SK-N-SH treated with all-trans-retinoic acid at 6 μM for 48 hours (cell line): ENCODE measurements around the gene NF1.

ENCODE experiments used
- ATAC-seq: fragments of 200-7000 bp; cut with Tn5 transposase; 3 replicates; pipeline ENCODE4 v1.9.1; 2020; ENCODE audit warnings: mild to moderate bottlenecking, moderate library complexity
- ARNTL ChIP-seq: fragments of 450-650 bp; formaldehyde crosslinking; IDR thresholded peaks from 2 replicates; pipeline ENCODE4 v1.5.0; 2020; ENCODE audit warnings: low read depth, mild to moderate bottlenecking, moderate library complexity, borderline replicate concordance
- CSDC2 ChIP-seq: fragments of 250-450 bp; sonication (Bioruptor Pico); IDR thresholded peaks from 2 replicates; pipeline ENCODE4 v1.5.0; 2020; ENCODE audit warnings: mild to moderate bottlenecking, moderate library complexity
- ESRRG ChIP-seq: fragments of 250-450 bp; sonication (Bioruptor Pico); IDR thresholded peaks from 2 replicates; pipeline ENCODE4 v1.6.1; 2021; ENCODE audit warnings: mild to moderate bottlenecking
- GLIS3 ChIP-seq: fragments of 250-450 bp; sonication (Bioruptor Pico); IDR thresholded peaks from 2 replicates; pipeline ENCODE4 v1.5.0; 2020; ENCODE audit warnings: mild to moderate bottlenecking, moderate library complexity
- OSR1 ChIP-seq: fragments of 250-450 bp; sonication (Bioruptor Pico); IDR thresholded peaks from 2 replicates; pipeline ENCODE4 v1.8.0; 2022; ENCODE audit warnings: moderate library complexity, mild to moderate bottlenecking, inconsistent platforms
- PPARA ChIP-seq: fragments of 250-450 bp; sonication (Bioruptor Pico); IDR thresholded peaks from 2 replicates; pipeline ENCODE4 v1.5.0; 2020; ENCODE audit warnings: mild to moderate bottlenecking, borderline replicate concordance
- RARB ChIP-seq: fragments of 250-450 bp; sonication (Bioruptor Pico); IDR thresholded peaks from 2 replicates; pipeline ENCODE4 v1.8.0; 2021; ENCODE audit warnings: mild to moderate bottlenecking, moderate library complexity
- SNAI2 ChIP-seq: fragments of 250-450 bp; sonication (Bioruptor Pico); IDR thresholded peaks from 2 replicates; pipeline ENCODE4 v1.5.0; 2020; ENCODE audit warnings: mild to moderate bottlenecking, moderate library complexity
- ZC3H10 ChIP-seq: fragments of 250-450 bp; sonication (Bioruptor Pico); IDR thresholded peaks from 2 replicates; pipeline ENCODE4 v1.5.1; 2021; ENCODE audit warnings: mild to moderate bottlenecking, moderate library complexity
- ZFP3 ChIP-seq: fragments of 250-450 bp; sonication (Bioruptor Pico); IDR thresholded peaks from 2 replicates; pipeline ENCODE4 v1.5.0; 2020; ENCODE audit warnings: mild to moderate bottlenecking, moderate library complexity
- ZNF565 ChIP-seq: fragments of 450-650 bp; formaldehyde crosslinking; conservative IDR thresholded peaks from 2 replicates; pipeline ENCODE4 v1.5.0; 2020; ENCODE audit warnings: low read depth, mild to moderate bottlenecking, moderate library complexity
- ZNF70 ChIP-seq: fragments of 450-650 bp; formaldehyde crosslinking; IDR thresholded peaks from 2 replicates; pipeline ENCODE4 v1.5.0; 2020; ENCODE audit warnings: mild to moderate bottlenecking, moderate library complexity
- ZNF8 ChIP-seq: fragments of 450-650 bp; formaldehyde crosslinking; IDR thresholded peaks from 2 replicates; pipeline ENCODE4 v1.5.0; 2020; ENCODE audit warnings: mild to moderate bottlenecking, moderate library complexity
- TF ChIP-seq, protein P1 (sequence below): fragments of 250-450 bp; sonication (Bioruptor Pico); IDR thresholded peaks from 2 replicates; pipeline ENCODE4 v1.5.1; 2020; ENCODE audit warnings: low read depth, mild to moderate bottlenecking, moderate library complexity
- TF ChIP-seq, protein P2 (sequence below): fragments of 250-450 bp; sonication (Bioruptor Pico); IDR thresholded peaks from 2 replicates; pipeline ENCODE4 v1.8.0; 2021; ENCODE audit warnings: low read depth, mild to moderate bottlenecking, moderate library complexity, borderline replicate concordance
- TF ChIP-seq, protein P3 (sequence below): fragments of 250-450 bp; sonication (Bioruptor Pico); IDR thresholded peaks from 2 replicates; pipeline ENCODE4 v1.5.0; 2020; ENCODE audit warnings: mild to moderate bottlenecking, moderate library complexity

NF1 gene

DNA sequence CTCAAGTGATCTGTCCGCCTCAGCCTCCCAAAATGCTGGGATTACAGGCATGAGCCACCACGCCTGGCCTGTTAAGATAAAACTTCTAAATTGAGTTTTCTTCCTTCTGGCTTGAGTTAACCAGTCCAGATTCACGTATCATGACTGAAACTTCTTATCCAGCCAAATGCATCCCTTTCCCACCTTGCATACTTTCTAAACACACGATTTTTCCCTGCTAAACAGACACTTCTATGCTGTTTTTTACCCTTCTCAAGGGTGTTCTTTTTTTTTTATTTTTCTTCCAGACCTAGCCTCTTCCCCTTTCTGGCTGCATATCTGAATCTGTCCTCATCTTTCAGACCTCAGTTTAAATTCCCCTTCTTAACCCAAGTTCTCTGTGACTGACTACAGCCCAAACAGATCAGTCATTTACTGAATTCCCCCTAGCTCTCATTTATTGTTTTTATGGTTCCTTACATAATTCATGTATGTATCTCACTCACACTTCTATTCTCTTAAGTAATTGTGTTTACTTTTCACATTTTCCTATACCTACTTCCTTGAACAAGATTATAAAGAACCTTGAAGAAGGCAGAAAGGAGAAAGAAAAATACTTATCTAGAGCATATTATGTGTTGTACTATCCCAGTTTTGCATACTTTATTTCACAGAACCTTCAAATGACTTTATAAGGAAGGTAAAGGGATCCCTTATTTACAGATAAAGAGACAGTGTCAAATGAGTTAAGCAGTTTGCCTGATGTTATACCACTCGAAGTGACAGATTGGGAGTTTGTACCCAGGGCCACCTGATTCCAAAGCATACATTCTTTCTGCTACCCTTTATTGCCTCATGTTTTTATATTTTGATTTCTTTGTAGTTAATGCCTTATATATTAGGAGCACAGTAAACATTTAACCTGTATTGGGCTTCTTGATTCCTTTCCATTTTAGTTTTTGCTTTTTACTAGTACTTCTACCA lies 213.9 kb downstream of the NF1 start:
- ATAC-seq = no peak
- TF ChIP-seq, protein P1, sequence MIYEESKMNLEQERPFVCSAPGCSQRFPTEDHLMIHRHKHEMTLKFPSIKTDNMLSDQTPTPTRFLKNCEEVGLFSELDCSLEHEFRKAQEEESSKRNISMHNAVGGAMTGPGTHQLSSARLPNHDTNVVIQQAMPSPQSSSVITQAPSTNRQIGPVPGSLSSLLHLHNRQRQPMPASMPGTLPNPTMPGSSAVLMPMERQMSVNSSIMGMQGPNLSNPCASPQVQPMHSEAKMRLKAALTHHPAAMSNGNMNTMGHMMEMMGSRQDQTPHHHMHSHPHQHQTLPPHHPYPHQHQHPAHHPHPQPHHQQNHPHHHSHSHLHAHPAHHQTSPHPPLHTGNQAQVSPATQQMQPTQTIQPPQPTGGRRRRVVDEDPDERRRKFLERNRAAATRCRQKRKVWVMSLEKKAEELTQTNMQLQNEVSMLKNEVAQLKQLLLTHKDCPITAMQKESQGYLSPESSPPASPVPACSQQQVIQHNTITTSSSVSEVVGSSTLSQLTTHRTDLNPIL = no peak
- TF ChIP-seq, protein P2, sequence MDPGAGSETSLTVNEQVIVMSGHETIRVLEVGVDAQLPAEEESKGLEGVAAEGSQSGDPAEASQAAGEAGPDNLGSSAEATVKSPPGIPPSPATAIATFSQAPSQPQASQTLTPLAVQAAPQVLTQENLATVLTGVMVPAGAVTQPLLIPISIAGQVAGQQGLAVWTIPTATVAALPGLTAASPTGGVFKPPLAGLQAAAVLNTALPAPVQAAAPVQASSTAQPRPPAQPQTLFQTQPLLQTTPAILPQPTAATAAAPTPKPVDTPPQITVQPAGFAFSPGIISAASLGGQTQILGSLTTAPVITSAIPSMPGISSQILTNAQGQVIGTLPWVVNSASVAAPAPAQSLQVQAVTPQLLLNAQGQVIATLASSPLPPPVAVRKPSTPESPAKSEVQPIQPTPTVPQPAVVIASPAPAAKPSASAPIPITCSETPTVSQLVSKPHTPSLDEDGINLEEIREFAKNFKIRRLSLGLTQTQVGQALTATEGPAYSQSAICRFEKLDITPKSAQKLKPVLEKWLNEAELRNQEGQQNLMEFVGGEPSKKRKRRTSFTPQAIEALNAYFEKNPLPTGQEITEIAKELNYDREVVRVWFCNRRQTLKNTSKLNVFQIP (CRISPR knock-in tag) = no peak
- TF ChIP-seq OSR1 (CRISPR knock-in tag) (no peak), GLIS3 (CRISPR knock-in tag) (no peak), ZNF565 (CRISPR knock-in tag) (no peak), SNAI2 (CRISPR knock-in tag) (no peak), ARNTL (CRISPR knock-in tag) (no peak), RARB (no peak), PPARA (no peak), CSDC2 (CRISPR knock-in tag) (no peak), ESRRG (CRISPR knock-in tag) (no peak)
- TF ChIP-seq, protein P3, sequence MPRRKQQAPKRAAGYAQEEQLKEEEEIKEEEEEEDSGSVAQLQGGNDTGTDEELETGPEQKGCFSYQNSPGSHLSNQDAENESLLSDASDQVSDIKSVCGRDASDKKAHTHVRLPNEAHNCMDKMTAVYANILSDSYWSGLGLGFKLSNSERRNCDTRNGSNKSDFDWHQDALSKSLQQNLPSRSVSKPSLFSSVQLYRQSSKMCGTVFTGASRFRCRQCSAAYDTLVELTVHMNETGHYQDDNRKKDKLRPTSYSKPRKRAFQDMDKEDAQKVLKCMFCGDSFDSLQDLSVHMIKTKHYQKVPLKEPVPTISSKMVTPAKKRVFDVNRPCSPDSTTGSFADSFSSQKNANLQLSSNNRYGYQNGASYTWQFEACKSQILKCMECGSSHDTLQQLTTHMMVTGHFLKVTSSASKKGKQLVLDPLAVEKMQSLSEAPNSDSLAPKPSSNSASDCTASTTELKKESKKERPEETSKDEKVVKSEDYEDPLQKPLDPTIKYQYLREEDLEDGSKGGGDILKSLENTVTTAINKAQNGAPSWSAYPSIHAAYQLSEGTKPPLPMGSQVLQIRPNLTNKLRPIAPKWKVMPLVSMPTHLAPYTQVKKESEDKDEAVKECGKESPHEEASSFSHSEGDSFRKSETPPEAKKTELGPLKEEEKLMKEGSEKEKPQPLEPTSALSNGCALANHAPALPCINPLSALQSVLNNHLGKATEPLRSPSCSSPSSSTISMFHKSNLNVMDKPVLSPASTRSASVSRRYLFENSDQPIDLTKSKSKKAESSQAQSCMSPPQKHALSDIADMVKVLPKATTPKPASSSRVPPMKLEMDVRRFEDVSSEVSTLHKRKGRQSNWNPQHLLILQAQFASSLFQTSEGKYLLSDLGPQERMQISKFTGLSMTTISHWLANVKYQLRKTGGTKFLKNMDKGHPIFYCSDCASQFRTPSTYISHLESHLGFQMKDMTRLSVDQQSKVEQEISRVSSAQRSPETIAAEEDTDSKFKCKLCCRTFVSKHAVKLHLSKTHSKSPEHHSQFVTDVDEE = no peak

DNA sequence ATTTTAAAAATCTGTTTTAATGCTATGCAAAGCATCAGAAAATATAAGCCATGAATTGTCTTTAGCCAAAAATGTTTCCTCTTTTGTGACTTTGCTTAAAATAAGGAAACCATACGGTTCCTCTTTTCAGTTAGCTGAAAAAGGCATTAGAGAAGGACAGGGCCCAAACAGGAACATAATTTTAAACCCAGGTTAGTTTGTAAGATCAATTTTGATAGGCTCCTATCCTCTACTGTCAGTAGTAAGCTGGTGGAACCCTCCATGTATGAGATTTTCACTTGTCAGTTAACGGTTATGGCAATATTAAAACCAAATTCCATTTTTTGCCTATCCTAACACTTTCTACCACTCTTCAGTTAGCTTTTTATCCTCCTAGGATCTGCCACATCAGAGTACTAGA lies 214.8 kb downstream of the NF1 start:
- TF ChIP-seq, protein P2 (CRISPR knock-in tag) = no peak
- TF ChIP-seq, protein P3 = no peak
- TF ChIP-seq, protein P1 = no peak
- TF ChIP-seq CSDC2 (CRISPR knock-in tag) = no peak
- no peak for TF ChIP-seq PPARA
- no peak for TF ChIP-seq SNAI2 (CRISPR knock-in tag)
- TF ChIP-seq OSR1 (CRISPR knock-in tag) = no peak
- no peak for TF ChIP-seq ESRRG (CRISPR knock-in tag)
- no peak for ATAC-seq

DNA sequence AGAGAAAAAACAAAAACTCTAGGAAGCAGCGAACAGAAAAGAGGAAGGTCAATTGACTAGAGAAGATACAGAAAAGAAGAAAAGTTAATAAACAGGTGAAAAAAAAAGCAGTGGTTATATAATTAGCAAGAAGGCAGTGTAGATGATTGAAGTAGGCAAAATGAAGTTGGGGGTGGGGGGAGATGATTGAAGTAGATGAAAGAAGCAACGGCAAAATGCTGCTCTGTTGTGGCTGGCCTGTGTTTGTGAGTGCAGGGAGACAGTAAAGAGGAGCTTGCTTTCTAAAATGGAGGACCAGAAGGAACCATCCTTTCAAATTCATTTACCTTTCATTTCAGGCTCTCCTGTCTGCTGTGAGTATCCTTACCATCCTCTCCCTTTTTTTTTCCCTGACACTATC lies 215.5 kb downstream of the NF1 start:
- TF ChIP-seq ZNF8 (CRISPR knock-in tag) (no peak), ZC3H10 (CRISPR knock-in tag) (no peak), CSDC2 (CRISPR knock-in tag) (no peak), ZNF70 (CRISPR knock-in tag) (no peak), ZFP3 (CRISPR knock-in tag) (no peak)
- TF ChIP-seq, protein P2 (CRISPR knock-in tag) = no peak
- TF ChIP-seq, protein P3 = no peak
- ATAC-seq = no peak
